Upper lobe of left lung (tissue), 6 donors: ENCODE results near the gene GRIK2. TPM values are rescaled to one million over a fixed set of nuclear protein-coding genes. Genes with fewer than 3 reads are reported as not detected.

Experiments used
- ATAC-seq, 2 donors: fragments of 200-7000 bp; cut with Tn5 transposase; one replicate each; pipeline ENCODE4 v1.9.1; 2022; ENCODE audit warnings: mild to moderate bottlenecking in 2 of 2, moderate library complexity in 2 of 2; ENCODE audit not compliant: low FRiP score in 2 of 2
- DNase-seq, 2 donors: peaks; one replicate each; pipeline ENCODE4 v3.0.0-alpha.2; 2019 to 2020
- H3K27ac ChIP-seq, 4 donors: fragments of 200-600 bp; sonication (generic); one replicate each; pipeline ENCODE4 v1.5.1; 2016 to 2019
- H3K27me3 ChIP-seq, 4 donors: fragments of 200-600 bp; sonication (generic); one replicate each; pipeline ENCODE4 v1.5.1; 2017 to 2019
- H3K36me3 ChIP-seq, 4 donors: fragments of 200-600 bp; sonication (generic); one replicate each; pipeline ENCODE4 v1.5.1; 2016 to 2019
- H3K4me1 ChIP-seq, 4 donors: fragments of 200-600 bp; sonication (generic); one replicate each; pipeline ENCODE4 v1.5.1; 2018 to 2019
- H3K4me3 ChIP-seq, 4 donors: fragments of 200-600 bp; sonication (generic); one replicate each; pipeline ENCODE4 v1.5.1; 2017 to 2019; ENCODE audit warnings: mild to moderate bottlenecking in 2 of 4, moderate library complexity in 1 of 4
- H3K9me3 ChIP-seq, 4 donors: fragments of 200-600 bp; sonication (generic); one replicate each; pipeline ENCODE4 v1.5.1; 2018 to 2019
- CTCF ChIP-seq, 6 experiments: fragments of 450-650 bp in 4 of 6; fragments of 200-600 bp in 2 of 6; sonication (generic) in 2 of 6; IDR thresholded peaks; one replicate each; pipeline ENCODE4 v1.5.1; 2016 to 2019; ENCODE audit warnings: antibody characterized with exemption in 6 of 6
- EP300 ChIP-seq, 4 donors: sonication (generic); formaldehyde crosslinking; IDR thresholded peaks; one replicate each; pipeline ENCODE4 v1.5.1; 2017; ENCODE audit warnings: antibody characterized with exemption in 4 of 4, control low read depth in 2 of 4
- POLR2A ChIP-seq, 4 donors: fragments of 450-650 bp; IDR thresholded peaks; one replicate each; pipeline ENCODE4 v1.5.1; 2016 to 2017; ENCODE audit warnings: antibody characterized with exemption in 4 of 4, mild to moderate bottlenecking in 2 of 4
- POLR2AphosphoS5 ChIP-seq, 2 donors: sonication (generic); formaldehyde crosslinking; IDR thresholded peaks; one replicate each; pipeline ENCODE4 v1.5.1; 2017; ENCODE audit warnings: antibody characterized with exemption in 2 of 2
- WGBS, 2 donors: methylation state at CpG; one replicate each; pipeline ENCODE4 v1.1.5; 2017 to 2018; 5-methylcytosine and 5-hydroxymethylcytosine counted together
- total RNA-seq, 6 donors: library from RNA; depleted of rRNA in 4 of 6; stranded (reverse); fragments of >200 nt in 4 of 6; gene quantifications; one replicate each; pipeline versions ENCODE4 v1.1.0 to v1.2.1, GENCODE V29; 2016 to 2021
- donor health status: DM: no; HTN: no; CAD: no; lungs with moderate emphysema.
- donor health status: DM: no; HTN: yes; CAD: no; lungs with severe emphysema.

GRIK2 gene
- total RNA-seq, 6 donors from 2014 or later = 0.07 to 1.2 (median 0.50) TPM; not detected in 2

- no peak overlapping the region for H3K27ac ChIP-seq
- WGBS, 2 donors = 72 to 92% methylated on average over 1 of the region's 1 CpG
- ATAC-seq = no peak
- no peaks in the 10 kb centered on the region for H3K9me3 ChIP-seq
- no peaks in the 10 kb centered on the region for H3K4me1 ChIP-seq
- H3K27me3 ChIP-seq = no peaks in the 10 kb centered on the region
- no peak for DNase-seq
- TF ChIP-seq EP300 (IDR thresholded peaks at IDR 0.05) (no peak), CTCF (IDR thresholded peaks at IDR 0.05) (no peak), POLR2AphosphoS5 (IDR thresholded peaks at IDR 0.05) (no peak), POLR2A (IDR thresholded peaks at IDR 0.05) (no peak)
- no peaks in the 10 kb centered on the region for H3K36me3 ChIP-seq
- no peak overlapping the region for H3K4me3 ChIP-seq
Measured at GRCh38 chr6:101845621-101846020, 452.1 kb downstream of the GRIK2 start.

- H3K4me1 ChIP-seq = no peaks in the 10 kb centered on the region
- no peak overlapping the region for H3K27ac ChIP-seq
- H3K27me3 ChIP-seq = no peaks in the 10 kb centered on the region
- ATAC-seq (no peak), DNase-seq (no peak)
- WGBS, 2 donors = 35 to 41% methylated on average over 3 of the region's 3 CpGs
- H3K4me3 ChIP-seq = no peak overlapping the region
- H3K9me3 ChIP-seq = no peaks in the 10 kb centered on the region
- TF ChIP-seq POLR2AphosphoS5 (IDR thresholded peaks at IDR 0.05) (no peak), CTCF (IDR thresholded peaks at IDR 0.05) (no peak), EP300 (IDR thresholded peaks at IDR 0.05) (no peak), POLR2A (IDR thresholded peaks at IDR 0.05) (no peak)
- H3K36me3 ChIP-seq = no peaks in the 10 kb centered on the region
Measured at GRCh38 chr6:101847690-101848089, 454.2 kb downstream of the GRIK2 start.

GRCh38 chr6:101851911-101852310 is 458.4 kb downstream of the GRIK2 start:
- Histone ChIP-seq H3K4me1 (no peaks in the 10 kb centered on the region), H3K9me3 (no peaks in the 10 kb centered on the region), H3K27me3 (no peaks in the 10 kb centered on the region), H3K4me3 (no peak overlapping the region), H3K36me3 (no peaks in the 10 kb centered on the region), H3K27ac (no peak overlapping the region)
- no peak for DNase-seq
- ATAC-seq = no peak
- no peak for TF ChIP-seq EP300 (IDR thresholded peaks at IDR 0.05)
- no peak for TF ChIP-seq CTCF (IDR thresholded peaks at IDR 0.05)
- TF ChIP-seq POLR2AphosphoS5 (IDR thresholded peaks at IDR 0.05) = no peak
- TF ChIP-seq POLR2A (IDR thresholded peaks at IDR 0.05) = no peak
- WGBS, 2 donors = 81 to 83% methylated on average over 1 of the region's 1 CpG

GRCh38 chr6:101853231-101854085 is 459.9 kb downstream of the GRIK2 start:
- TF ChIP-seq POLR2AphosphoS5 (IDR thresholded peaks at IDR 0.05) (no peak), POLR2A (IDR thresholded peaks at IDR 0.05) (no peak), CTCF (IDR thresholded peaks at IDR 0.05) (no peak), EP300 (IDR thresholded peaks at IDR 0.05) (no peak)
- no peak overlapping the region for H3K27ac ChIP-seq
- 82 to 85% methylated on average over 3 of the region's 3 CpGs for whole genome bisulfite sequencing, 2 donors
- no peaks in the 10 kb centered on the region for H3K4me1 ChIP-seq
- H3K36me3 ChIP-seq = no peaks in the 10 kb centered on the region
- no peaks in the 10 kb centered on the region for H3K27me3 ChIP-seq
- H3K9me3 ChIP-seq = no peaks in the 10 kb centered on the region
- no peak for ATAC-seq
- no peak for DNase-seq
- no peak overlapping the region for H3K4me3 ChIP-seq

- H3K36me3 ChIP-seq = no peaks in the 10 kb centered on the region
- no peak overlapping the region for H3K27ac ChIP-seq
- ATAC-seq (no peak), DNase-seq (no peak)
- no peaks in the 10 kb centered on the region for H3K27me3 ChIP-seq
- H3K4me3 ChIP-seq = no peak overlapping the region
- H3K4me1 ChIP-seq = no peaks in the 10 kb centered on the region
- no peaks in the 10 kb centered on the region for H3K9me3 ChIP-seq
- TF ChIP-seq EP300 (IDR thresholded peaks at IDR 0.05) (no peak), CTCF (IDR thresholded peaks at IDR 0.05) (no peak), POLR2AphosphoS5 (IDR thresholded peaks at IDR 0.05) (no peak), POLR2A (IDR thresholded peaks at IDR 0.05) (no peak)
Measured at GRCh38 chr6:101876431-101876830, 482.9 kb downstream of the GRIK2 start.
